HEK293 (cell line): Measurements from ENCODE around the gene ANKRD22.

ENCODE experiments used
- CTCF ChIA-PET: fragments of 350-600 bp; formaldehyde crosslinking; extraction: SDS; loops from one replicate; lab custom pipeline; 2021; ENCODE audit warnings: antibody characterized with exemption; lab: Yijun Ruan, JAX
- POLR2A ChIA-PET: fragments of 300-600 bp; formaldehyde crosslinking; extraction: SDS; loops from one replicate; lab custom pipeline; 2020; ENCODE audit warnings: antibody characterized with exemption, inconsistent platforms; lab: Yijun Ruan, JAX
- H3K27ac ChIP-seq: fragments of 200-500 bp; sonication (Bioruptor generic); 2 replicates; pipeline ENCODE4 v1.5.1; 2014; ENCODE audit warnings: low read depth, low read length, control low read depth, inconsistent platforms; ENCODE audit errors: extremely low read depth
- H3K36me3 ChIP-seq, 2 experiments: fragments of 200-500 bp in 1 of 2; sonication (Bioruptor generic) in 1 of 2; 1 replicate in 1 of 2; 2 replicates in 1 of 2; pipeline ENCODE4 v1.5.1; 2014 to 2017; ENCODE audit warnings: inconsistent platforms in 2 of 2, low read length in 2 of 2; ENCODE audit not compliant: control insufficient read depth in 2 of 2, insufficient read depth in 1 of 2
- H3K4me1 ChIP-seq: fragments of 200-500 bp; sonication (Bioruptor generic); 2 replicates; pipeline ENCODE4 v1.5.1; 2014; ENCODE audit warnings: mild to moderate bottlenecking, low read length, inconsistent platforms; ENCODE audit not compliant: control insufficient read depth, insufficient read depth
- H3K4me3 ChIP-seq: 2 replicates; pipeline ENCODE4 v1.5.1; 2011; ENCODE audit warnings: low read depth, mild to moderate bottlenecking, control low read depth, low read length, moderate library complexity
- H3K9me3 ChIP-seq: fragments of 200-500 bp; sonication (Bioruptor generic); 2 replicates; pipeline ENCODE4 v1.5.1; 2014; ENCODE audit warnings: low read depth, low read length, inconsistent platforms; ENCODE audit not compliant: control insufficient read depth, insufficient read depth
- HOXC10 ChIP-seq: sonication (generic); formaldehyde crosslinking; IDR thresholded peaks from 2 replicates; pipeline ENCODE4 v1.8.1; 2023; ENCODE audit warnings: mild to moderate bottlenecking, missing genetic modification reagents
- INSM2 ChIP-seq: fragments of 450-650 bp; formaldehyde crosslinking; IDR thresholded peaks from 2 replicates; pipeline ENCODE4 v1.5.1; 2016; ENCODE audit warnings: missing biosample characterization, missing genetic modification characterization
- SETDB1 ChIP-seq: IDR thresholded peaks from one replicate; pipeline ENCODE4 v1.6.1; 2017; ENCODE audit warnings: mild to moderate bottlenecking, low read length, moderate library complexity, mixed read lengths; ENCODE audit not compliant: insufficient read length
- YY2 ChIP-seq: fragments of 450-650 bp; formaldehyde crosslinking; IDR thresholded peaks from 2 replicates; pipeline ENCODE4 v1.5.1; 2016; ENCODE audit warnings: missing biosample characterization, missing genetic modification characterization
- ZBTB8A ChIP-seq: fragments of 450-650 bp; formaldehyde crosslinking; IDR thresholded peaks from 2 replicates; pipeline ENCODE4 v1.5.1; 2016; ENCODE audit warnings: missing biosample characterization, missing genetic modification characterization
- ZFP41 ChIP-seq: fragments of 450-650 bp; formaldehyde crosslinking; IDR thresholded peaks from 2 replicates; pipeline ENCODE4 v1.5.1; 2016; ENCODE audit warnings: missing biosample characterization, missing genetic modification characterization, borderline replicate concordance
- ZNF121 ChIP-seq: fragments of 450-650 bp; formaldehyde crosslinking; IDR thresholded peaks from 2 replicates; pipeline ENCODE4 v1.5.1; 2016; ENCODE audit warnings: missing biosample characterization, missing genetic modification characterization
- ZNF169 ChIP-seq: fragments of 450-650 bp; formaldehyde crosslinking; IDR thresholded peaks from 2 replicates; pipeline ENCODE4 v1.5.1; 2016; ENCODE audit warnings: missing biosample characterization, missing genetic modification characterization
- ZNF19 ChIP-seq: fragments of 450-650 bp; formaldehyde crosslinking; IDR thresholded peaks from 2 replicates; pipeline ENCODE4; 2016; ENCODE audit warnings: missing biosample characterization, missing genetic modification characterization, low read depth
- ZNF280D ChIP-seq: fragments of 450-650 bp; formaldehyde crosslinking; IDR thresholded peaks from 2 replicates; pipeline ENCODE4 v1.5.1; 2016; ENCODE audit warnings: missing biosample characterization, missing genetic modification characterization
- ZNF292 ChIP-seq: fragments of 450-650 bp; formaldehyde crosslinking; IDR thresholded peaks from 2 replicates; pipeline ENCODE4 v1.5.1; 2016; ENCODE audit warnings: low read depth, missing biosample characterization, missing genetic modification characterization, borderline replicate concordance
- ZNF311 ChIP-seq: fragments of 450-650 bp; formaldehyde crosslinking; IDR thresholded peaks from 2 replicates; pipeline ENCODE4 v1.5.1; 2017; ENCODE audit warnings: missing biosample characterization, missing genetic modification characterization, borderline replicate concordance
- ZNF433 ChIP-seq: fragments of 450-650 bp; formaldehyde crosslinking; IDR thresholded peaks from 2 replicates; pipeline ENCODE4 v1.5.1; 2016; ENCODE audit warnings: missing biosample characterization, missing genetic modification characterization, low read depth
- ZNF529 ChIP-seq: fragments of 450-650 bp; formaldehyde crosslinking; IDR thresholded peaks from 2 replicates; pipeline ENCODE4 v1.5.1; 2017; ENCODE audit warnings: missing genetic modification characterization, missing biosample characterization; ENCODE audit not compliant: insufficient replicate concordance
- ZNF555 ChIP-seq: fragments of 450-650 bp; formaldehyde crosslinking; conservative IDR thresholded peaks from 2 replicates; pipeline ENCODE4 v1.5.1; 2017; ENCODE audit warnings: missing biosample characterization, mild to moderate bottlenecking, missing genetic modification characterization, inconsistent platforms
- ZNF600 ChIP-seq: fragments of 450-650 bp; formaldehyde crosslinking; IDR thresholded peaks from 2 replicates; pipeline ENCODE4 v1.5.1; 2016; ENCODE audit warnings: missing biosample characterization, missing genetic modification characterization
- ZNF610 ChIP-seq: fragments of 450-650 bp; formaldehyde crosslinking; IDR thresholded peaks from 2 replicates; pipeline ENCODE4 v1.5.1; 2016; ENCODE audit warnings: missing biosample characterization, missing genetic modification characterization, borderline replicate concordance
- ZNF677 ChIP-seq: fragments of 450-650 bp; IDR thresholded peaks from 2 replicates; pipeline ENCODE4 v1.5.0; 2018; ENCODE audit warnings: missing biosample characterization, mild to moderate bottlenecking, missing genetic modification characterization, moderate library complexity
- ZNF692 ChIP-seq: fragments of 450-650 bp; formaldehyde crosslinking; IDR thresholded peaks from 2 replicates; pipeline ENCODE4 v1.5.1; 2016; ENCODE audit warnings: missing biosample characterization, missing genetic modification characterization
- ZNF704 ChIP-seq: fragments of 450-650 bp; formaldehyde crosslinking; IDR thresholded peaks from 2 replicates; pipeline ENCODE4 v1.5.1; 2016; ENCODE audit warnings: missing biosample characterization, missing genetic modification characterization
- TF ChIP-seq, protein P1 (sequence below): fragments of 450-650 bp; formaldehyde crosslinking; IDR thresholded peaks from 2 replicates; pipeline ENCODE4 v1.5.1; 2016; ENCODE audit warnings: missing biosample characterization, missing genetic modification characterization, low read depth
- TF ChIP-seq, protein P2 (sequence below): fragments of 450-650 bp; formaldehyde crosslinking; IDR thresholded peaks from 2 replicates; pipeline ENCODE4 v1.5.1; 2016; ENCODE audit warnings: missing biosample characterization, missing genetic modification characterization
- TF ChIP-seq, protein P3 (sequence below): fragments of 450-650 bp; formaldehyde crosslinking; IDR thresholded peaks from 2 replicates; pipeline ENCODE4 v1.5.1; 2016; ENCODE audit warnings: missing biosample characterization, missing genetic modification characterization

The ANKRD22 gene

DNA sequence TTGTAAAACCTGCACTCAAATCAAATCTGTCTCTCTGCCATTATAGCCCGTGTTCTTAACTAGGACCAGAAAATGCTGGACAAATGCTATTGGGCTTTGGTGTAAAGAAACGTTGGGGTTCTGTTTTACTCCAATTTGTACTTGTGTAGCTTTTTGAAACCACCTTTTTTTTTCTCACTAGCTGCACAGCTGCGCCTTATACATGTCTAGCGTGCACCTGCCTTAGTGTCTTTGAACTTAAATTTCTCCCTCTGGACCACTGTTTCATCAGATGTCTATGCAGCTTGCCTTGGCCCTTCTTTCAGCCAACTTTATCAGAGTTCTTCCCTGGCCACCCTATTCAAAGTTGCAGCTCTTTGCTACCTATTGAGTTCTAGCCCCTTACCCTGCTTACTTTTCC lies 42.0 kb downstream of the ANKRD22 start (continued):
- TF ChIP-seq, protein P1, sequence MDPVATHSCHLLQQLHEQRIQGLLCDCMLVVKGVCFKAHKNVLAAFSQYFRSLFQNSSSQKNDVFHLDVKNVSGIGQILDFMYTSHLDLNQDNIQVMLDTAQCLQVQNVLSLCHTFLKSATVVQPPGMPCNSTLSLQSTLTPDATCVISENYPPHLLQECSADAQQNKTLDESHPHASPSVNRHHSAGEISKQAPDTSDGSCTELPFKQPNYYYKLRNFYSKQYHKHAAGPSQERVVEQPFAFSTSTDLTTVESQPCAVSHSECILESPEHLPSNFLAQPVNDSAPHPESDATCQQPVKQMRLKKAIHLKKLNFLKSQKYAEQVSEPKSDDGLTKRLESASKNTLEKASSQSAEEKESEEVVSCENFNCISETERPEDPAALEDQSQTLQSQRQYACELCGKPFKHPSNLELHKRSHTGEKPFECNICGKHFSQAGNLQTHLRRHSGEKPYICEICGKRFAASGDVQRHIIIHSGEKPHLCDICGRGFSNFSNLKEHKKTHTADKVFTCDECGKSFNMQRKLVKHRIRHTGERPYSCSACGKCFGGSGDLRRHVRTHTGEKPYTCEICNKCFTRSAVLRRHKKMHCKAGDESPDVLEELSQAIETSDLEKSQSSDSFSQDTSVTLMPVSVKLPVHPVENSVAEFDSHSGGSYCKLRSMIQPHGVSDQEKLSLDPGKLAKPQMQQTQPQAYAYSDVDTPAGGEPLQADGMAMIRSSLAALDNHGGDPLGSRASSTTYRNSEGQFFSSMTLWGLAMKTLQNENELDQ (tag by site-specific recombination): no peak
- TF ChIP-seq ZNF610 (tag by site-specific recombination): no peak
- TF ChIP-seq, protein P2, sequence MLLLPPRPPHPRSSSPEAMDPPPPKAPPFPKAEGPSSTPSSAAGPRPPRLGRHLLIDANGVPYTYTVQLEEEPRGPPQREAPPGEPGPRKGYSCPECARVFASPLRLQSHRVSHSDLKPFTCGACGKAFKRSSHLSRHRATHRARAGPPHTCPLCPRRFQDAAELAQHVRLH (tag by site-specific recombination): no peak
- TF ChIP-seq ZNF311 (tag by site-specific recombination): no peak
- no peak for TF ChIP-seq ZNF19 (tag by site-specific recombination)

- Histone ChIP-seq H3K4me1 (no peaks in the 10 kb centered on the region), H3K36me3 (no peaks in the 10 kb centered on the region), H3K4me3 (no peak overlapping the region), H3K9me3 (no peaks in the 10 kb centered on the region), H3K27ac (no peak overlapping the region)
- POLR2A ChIA-PET: no interaction called here
- CTCF ChIA-PET: interaction anchor here (1.2 kb wide), 1 partner anchor 127 kb away, joined by 5 read pairs; no protein-coding TSS in a partner anchor
- TF ChIP-seq SETDB1 (no peak), ZNF121 (tag by site-specific recombination) (no peak), ZNF280D (tag by site-specific recombination) (no peak), ZNF433 (no peak), HOXC10 (CRISPR knock-in tag) (no peak), ZNF292 (tag by site-specific recombination) (no peak), ZNF677 (tag by site-specific recombination) (no peak), ZNF692 (no peak), ZNF555 (tag by site-specific recombination) (no peak)
Measured at GRCh38 chr10:88805924-88806323, 45.7 kb downstream of the ANKRD22 start.

DNA sequence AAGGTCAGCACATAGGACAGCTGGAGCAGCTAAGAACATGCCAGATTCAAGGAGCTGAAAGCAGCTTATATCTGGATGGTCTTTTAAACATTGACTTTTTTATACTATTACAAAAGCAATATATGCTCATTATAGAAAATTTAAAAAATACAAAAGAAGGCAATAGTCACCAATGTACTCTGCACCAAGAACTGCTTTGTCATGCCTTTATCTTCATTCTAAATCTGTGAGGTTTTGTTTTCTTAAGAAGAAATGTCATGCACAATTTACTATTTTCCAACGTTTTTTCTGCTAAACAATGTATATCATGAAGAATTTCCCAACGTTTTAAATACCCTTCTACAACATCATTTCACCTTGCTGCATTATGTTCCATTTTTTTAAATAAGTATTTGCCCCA lies 46.3 kb downstream of the ANKRD22 start:
- no peaks in the 10 kb centered on the region for H3K4me1 ChIP-seq
- ChIA-PET CTCF (interaction anchor here (0.8 to 1.7 kb wide), 3 partner anchors 11 to 127 kb away, joined by 3 to 5 read pairs (median 5); no protein-coding TSS in a partner anchor), POLR2A (no interaction called here)
- TF ChIP-seq ZFP41 (tag by site-specific recombination): no peak
- TF ChIP-seq ZBTB8A (tag by site-specific recombination): no peak
- no peak for TF ChIP-seq YY2
- TF ChIP-seq ZNF600 (tag by site-specific recombination): no peak
- TF ChIP-seq, protein P3, sequence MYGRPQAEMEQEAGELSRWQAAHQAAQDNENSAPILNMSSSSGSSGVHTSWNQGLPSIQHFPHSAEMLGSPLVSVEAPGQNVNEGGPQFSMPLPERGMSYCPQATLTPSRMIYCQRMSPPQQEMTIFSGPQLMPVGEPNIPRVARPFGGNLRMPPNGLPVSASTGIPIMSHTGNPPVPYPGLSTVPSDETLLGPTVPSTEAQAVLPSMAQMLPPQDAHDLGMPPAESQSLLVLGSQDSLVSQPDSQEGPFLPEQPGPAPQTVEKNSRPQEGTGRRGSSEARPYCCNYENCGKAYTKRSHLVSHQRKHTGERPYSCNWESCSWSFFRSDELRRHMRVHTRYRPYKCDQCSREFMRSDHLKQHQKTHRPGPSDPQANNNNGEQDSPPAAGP (tag by site-specific recombination): no peak
- TF ChIP-seq ZNF169 (tag by site-specific recombination): no peak
- no peak for TF ChIP-seq INSM2 (tag by site-specific recombination)
- TF ChIP-seq ZNF529 (tag by site-specific recombination): no peak
- TF ChIP-seq ZNF704 (tag by site-specific recombination): no peak

More for the DNA sequence above, 46.3 kb downstream of the ANKRD22 start:
- no peaks in the 10 kb centered on the region for H3K36me3 ChIP-seq
- H3K27ac ChIP-seq: no peak overlapping the region
- H3K4me3 ChIP-seq: no peak overlapping the region
- H3K9me3 ChIP-seq: no peaks in the 10 kb centered on the region
